GM21381 (cell line): ENCODE data around the gene MARVELD2.
A peak's percentile ranks its signal among the peaks of the same experiment; 100 is the strongest.
"Not testable (repeated sequence)": the region's sequence is repeated elsewhere in the genome, so short reads cannot be mapped to it uniquely, and the experiment has no call there.

Source experiments
- ATAC-seq: cut with Tn5 transposase; IDR thresholded peaks from one replicate; pipeline ENCODE4 v1.9.1; 2021; ENCODE audit warnings: mild to moderate bottlenecking, moderate library complexity; ENCODE audit not compliant: unreplicated experiment

The MARVELD2 gene, protein sequence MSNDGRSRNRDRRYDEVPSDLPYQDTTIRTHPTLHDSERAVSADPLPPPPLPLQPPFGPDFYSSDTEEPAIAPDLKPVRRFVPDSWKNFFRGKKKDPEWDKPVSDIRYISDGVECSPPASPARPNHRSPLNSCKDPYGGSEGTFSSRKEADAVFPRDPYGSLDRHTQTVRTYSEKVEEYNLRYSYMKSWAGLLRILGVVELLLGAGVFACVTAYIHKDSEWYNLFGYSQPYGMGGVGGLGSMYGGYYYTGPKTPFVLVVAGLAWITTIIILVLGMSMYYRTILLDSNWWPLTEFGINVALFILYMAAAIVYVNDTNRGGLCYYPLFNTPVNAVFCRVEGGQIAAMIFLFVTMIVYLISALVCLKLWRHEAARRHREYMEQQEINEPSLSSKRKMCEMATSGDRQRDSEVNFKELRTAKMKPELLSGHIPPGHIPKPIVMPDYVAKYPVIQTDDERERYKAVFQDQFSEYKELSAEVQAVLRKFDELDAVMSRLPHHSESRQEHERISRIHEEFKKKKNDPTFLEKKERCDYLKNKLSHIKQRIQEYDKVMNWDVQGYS

DNA sequence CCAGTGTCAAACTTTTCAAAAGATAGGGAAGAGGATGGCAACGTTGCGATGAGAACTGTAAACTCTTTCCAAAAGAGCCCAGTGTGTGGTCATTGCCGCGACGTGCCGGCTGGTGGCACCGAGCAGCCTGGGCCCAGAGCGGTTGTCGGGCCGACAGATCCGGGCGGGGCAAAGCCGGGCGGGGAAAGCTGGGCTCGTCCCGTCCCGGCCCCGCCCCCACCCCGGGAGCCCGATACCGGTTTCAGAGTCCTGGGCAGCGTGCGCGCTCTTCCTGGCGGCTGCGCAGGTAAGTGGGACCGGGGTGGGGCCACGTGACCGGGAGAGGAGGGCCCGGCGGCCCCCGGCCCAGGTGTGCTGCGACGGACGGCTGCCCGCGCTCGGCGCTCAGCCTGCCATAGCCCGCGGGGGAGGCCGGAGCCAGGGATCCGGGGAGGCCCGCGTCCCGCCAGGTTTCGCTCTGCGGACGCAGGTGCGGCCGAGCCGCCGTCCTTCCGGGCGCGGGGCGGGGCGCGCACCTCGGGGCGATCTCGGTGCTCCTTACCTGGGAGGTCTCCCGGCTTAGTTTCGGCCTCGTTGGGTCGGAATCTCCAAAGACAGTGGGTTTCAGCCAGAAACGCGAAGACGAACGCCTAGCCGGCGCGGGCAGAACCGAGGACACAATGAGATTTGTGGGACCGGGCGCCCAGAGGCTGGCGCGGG is at the start of gene MARVELD2:
TSS of gene MARVELD2 (plus strand) at position 232 of the 699 bp plus-strand sequence. CDS start 4,270 bp downstream, outside the sequence.
- peak; percentile 80 for ATAC-seq

DNA sequence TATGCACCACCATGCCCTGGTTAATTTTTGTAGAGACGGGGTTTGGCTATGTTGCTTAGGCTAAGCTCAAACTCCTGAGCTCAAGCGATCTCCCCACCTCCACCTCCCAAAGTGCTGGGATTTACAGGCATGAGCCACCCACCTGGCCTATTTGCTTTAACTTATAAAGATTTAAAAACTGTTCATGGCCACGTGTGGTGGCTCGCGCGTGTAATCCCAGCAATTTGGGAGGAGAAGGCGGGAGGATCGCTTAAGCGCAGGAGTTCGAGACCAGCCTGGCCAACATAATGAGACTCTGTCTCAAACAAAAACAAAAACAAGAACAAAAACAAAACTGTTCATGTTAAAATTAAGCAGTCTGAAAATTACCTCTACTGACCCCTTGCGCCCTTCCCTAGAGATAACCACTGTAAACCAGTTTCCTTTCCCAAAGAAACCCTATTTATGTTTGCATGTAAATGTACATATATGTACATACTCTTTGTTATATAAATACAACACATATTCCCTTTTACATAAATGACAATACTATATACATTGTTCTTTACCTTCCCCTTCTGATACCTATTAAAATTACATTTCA is 47.1 kb upstream of the MARVELD2 start:
- ATAC-seq: no peak

DNA sequence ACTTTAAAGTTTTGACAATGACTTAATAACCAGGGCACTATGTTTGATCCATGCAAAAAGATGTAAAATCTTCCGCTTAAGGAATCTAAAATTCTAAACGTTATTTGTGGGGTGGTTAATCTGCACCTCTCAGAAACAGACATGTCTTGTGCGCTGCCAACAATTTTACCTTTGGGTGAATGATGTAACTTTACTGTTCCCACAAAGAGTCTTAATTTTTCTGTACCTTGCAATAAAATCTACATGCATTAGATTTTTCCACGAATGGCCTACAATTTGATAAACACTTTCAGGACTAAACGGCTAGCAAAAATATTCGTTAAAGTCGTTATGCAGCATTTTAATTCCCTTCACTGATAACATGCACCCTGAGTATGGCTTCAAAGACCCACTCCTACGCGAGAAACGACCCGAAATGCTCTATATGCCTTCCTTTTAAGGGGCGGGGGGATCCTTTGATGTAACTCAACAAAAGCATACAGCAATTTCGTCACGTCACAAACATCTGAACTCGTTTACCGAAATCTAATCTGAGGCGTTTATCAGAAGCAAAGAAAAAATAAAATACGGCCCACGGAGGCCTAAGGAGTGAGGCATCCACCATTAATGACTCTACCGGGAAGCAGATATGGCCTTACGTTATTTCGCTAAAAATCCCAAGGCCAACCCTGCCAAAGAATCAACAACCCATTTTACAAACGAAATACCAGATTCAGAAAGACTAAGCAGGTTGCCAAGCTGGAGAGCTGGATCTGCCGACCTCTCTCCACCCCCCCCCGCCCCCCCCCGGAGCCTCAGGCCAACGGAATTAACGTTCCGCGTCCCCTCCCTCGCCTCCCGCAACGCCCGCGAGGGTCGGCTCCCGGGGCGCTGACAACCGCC is 46.2 kb upstream of the MARVELD2 start:
- no peak for ATAC-seq

DNA sequence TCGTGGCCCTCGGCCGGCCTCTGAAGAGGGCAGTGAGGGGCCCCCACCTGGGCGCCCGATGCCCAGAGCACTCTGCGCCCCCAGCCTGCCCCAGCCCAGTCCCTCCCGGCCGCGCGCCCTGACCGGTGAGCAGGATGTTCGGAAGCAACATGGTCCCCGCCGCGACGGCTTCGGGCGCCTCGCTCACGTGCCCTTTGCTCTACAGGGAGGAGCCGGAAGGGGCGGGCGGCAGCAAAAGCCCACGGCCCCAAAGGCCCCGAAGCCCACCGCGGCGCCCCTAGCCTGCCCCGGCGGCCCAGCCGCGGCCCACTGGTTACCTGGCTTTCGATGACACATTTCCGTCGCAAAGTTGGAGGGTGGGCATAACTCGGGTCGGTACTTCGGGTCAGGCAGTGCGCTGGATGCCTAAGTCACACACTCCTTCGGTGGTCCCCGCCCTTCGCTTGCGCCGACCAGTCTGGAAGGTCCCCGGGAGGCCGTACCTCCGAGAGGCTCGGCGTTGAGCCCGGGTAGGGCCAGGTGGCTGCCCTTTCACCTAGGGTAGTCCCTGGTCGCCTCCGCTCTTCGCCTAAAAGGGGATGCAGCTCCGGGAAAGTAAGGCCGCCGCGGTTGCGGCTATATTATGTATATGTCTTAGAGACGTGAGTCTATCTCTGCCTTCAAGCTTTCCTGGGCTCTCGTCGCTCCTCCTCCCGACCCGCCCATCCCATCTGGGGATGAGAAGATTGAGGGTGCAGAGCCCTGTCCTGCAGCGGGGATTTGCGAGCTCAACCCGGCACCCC is 45.4 kb upstream of the MARVELD2 start, which contains the start of the genes AK6, RAD17 and TAF9:
TSS of gene AK6 (minus strand) at position 181 of the 782 bp plus-strand sequence. CDS start at position 151, 30 bp downstream.
TSS of gene RAD17 (plus strand) at position 479 of the 782 bp plus-strand sequence. CDS start 2,391 bp downstream, outside the sequence.
TSS of gene TAF9 (minus strand) at position 181 of the 782 bp plus-strand sequence. CDS start 3,783 bp downstream, outside the sequence.
- peak; percentile 93 for ATAC-seq

DNA sequence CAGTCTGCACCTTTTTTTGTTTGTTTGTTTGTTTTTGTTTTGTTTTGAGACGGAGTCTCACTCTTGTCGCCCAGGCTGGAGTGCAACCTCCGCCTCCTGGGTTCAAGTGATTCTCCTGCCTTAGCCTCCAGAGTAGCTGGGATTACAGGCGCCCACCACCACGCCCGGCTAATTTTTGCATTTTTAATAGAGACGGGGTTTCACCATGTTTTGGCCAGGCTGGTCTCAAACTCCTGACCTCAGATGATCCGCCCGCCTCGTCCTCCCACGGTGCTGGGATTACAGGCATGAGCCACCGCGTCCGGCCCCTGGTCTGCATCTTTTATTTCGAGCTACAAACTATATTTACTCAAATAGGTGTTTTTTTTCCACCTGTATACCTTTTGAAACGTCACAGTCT is 44.6 kb upstream of the MARVELD2 start:
- ATAC-seq: not testable (repeated sequence)

DNA sequence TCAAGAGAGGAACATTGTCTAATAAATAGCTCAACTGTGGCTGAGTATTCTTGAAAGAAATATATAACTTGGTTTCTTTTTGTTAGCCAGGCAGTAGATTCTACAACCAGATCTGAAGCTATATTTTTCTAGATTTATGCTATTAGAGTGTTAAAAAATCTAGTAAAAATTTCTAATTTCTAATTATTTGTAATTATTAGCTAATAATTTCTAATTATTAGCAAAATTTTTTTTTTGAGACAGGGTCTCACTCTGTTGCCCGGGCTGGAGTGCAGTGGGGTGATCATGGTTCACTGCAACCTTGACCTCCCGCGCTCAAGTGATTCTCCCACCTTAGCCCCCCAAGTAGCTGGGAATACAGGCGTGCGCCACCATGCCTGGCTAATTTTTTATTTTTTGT is 42.5 kb upstream of the MARVELD2 start:
- no peak for ATAC-seq

DNA sequence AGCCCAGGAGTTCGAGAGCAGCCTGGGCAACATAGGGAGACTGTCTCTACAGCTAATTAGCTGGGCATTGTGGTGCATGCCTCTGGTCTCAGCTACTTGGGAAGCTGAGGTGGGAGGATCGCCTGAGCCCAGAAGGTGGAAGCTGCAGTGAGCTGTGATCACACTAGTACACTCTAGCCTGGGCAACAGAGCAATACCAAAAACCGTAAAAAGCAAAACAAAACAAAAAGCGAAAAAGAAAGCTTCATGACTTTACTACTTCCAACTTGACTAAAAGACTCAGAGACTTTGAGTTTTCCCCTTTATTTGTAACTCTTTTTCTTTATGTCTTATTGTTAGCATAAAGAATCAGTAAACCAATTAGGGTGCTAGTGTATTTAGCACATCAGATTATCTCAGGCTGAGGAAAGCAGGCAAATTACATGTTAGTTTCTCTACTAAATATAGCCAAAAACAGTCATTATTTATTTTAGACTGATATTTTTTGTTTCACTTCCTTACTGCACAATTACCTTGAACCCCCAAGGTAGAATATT is 39.9 kb upstream of the MARVELD2 start:
- peak; percentile 61 for ATAC-seq

DNA sequence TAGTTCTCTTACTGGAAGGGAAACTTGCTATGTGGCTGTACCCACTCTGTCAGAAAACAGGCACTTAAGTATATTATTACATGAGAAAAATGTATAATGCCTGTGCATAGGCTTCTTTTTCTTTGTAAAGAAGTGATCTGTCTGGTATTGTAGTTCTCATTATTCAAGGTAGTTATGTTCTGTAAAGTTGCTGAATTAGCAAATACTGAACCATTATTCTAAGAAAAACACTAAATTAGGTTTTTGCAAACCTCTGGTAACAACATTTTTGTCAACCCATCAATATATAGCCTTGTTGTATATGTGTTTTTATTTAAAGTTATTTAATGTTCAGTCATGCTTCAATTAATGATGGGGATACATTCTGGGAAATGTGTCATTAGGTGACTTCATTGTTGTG is 36.5 kb upstream of the MARVELD2 start:
- ATAC-seq: no peak

DNA sequence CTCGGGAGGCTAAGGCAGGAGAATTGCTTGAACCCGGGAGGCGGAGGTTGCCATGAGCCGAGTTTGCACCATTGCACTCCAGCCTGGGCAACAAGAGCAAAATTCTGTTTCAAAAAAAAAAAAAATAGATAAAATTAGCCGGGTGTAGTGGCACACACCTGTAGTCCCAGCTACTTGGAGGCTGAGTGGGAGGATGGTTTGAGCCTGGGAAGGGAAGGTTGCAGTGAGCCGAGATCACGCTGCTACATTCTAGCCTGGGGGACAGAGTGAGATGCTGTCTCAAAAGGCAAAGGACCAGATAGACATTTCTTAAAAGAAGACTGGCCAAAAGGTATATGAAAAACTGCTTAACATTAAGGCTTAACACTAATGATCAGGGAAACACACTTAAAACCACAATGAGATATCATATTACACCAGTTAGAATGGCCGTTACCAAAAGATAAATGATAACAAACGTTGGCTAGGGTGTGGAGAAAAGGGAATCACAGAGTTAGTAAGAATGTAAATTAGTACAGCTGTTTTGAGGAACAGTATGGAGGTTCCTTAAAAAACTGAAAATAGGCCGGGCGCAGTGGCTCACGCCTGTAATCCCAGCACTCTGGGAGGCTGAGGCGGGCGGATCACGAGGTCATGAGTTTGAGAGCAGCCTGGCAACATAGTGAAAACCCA is 10.1 kb upstream of the MARVELD2 start:
- ATAC-seq: no peak

DNA sequence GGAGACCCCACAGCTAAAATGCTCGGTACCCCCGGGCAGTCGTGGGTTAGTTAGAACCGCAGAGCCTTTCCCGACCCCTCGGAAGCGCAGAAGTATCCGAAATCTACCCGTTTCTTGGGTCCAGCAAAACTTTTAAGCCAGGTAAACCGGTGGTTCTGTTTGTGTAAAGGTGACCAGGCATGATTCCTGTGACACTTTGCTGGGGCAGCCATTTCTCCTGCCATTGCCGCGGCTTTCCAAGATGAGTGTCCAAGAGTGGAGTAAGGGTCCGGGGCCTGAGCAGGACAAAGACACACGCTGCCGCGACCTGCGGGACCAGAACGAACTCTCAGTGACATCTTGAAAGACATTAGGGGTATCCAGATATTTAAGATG is 655 bp downstream of the MARVELD2 start:
- no peak for ATAC-seq

DNA sequence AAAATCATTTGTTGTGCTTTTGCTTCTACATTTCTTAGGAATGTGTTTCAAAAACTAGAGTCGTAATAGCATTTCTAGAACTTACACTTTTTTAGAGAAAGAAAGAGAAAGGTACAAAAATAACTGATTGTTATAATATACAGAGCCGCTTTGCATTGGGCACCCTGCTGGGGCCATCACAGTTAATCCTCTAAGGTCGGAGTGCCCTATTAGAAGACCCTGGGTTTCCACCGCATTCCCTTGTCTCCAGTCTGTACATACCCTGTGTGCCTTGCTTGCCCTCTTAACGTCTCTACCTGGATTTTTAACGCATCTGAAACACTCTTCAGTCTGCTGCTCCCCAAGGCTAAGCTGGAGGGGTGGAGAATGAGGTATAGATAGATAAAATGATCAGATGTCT is 1.3 kb downstream of the MARVELD2 start:
- ATAC-seq: no peak

DNA sequence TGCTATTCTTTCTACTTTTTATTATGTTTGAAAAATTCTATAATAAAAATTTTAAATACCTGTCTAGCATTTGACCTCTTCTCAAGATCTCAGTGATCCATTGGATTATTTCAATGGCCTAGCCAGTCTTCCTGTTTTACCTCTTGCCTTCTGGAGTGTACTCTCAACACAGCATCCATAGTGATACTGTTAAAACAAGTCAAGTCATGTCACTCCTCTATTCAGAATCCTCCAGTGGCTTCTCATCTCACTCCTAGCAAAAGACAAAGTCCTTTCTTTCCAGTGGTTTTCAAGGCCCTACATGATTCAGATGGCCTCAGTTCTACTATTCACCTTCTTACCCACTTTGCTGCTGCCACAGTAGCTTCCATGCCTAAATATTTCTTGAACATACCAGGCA is 1.8 kb downstream of the MARVELD2 start:
- ATAC-seq: no peak

DNA sequence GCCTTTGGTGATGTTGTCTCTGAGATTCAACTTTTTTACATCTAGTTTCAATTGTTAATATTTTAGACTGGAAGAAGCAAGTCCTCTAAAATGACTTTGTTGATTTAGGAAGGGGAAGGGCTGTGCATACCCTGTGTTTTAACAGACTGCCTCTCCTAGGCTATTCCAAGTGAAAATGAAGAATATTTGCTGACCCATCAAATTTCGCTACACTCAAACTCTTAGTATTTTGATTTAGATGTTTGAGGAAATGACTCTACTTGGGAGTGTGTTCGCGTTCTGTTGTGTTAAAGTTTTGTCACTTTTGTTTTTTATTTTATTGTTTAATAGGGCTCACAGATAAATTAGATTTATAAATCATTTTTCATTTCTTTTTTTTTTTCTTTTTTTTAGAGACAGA is 3.6 kb downstream of the MARVELD2 start:
- no peak for ATAC-seq

DNA sequence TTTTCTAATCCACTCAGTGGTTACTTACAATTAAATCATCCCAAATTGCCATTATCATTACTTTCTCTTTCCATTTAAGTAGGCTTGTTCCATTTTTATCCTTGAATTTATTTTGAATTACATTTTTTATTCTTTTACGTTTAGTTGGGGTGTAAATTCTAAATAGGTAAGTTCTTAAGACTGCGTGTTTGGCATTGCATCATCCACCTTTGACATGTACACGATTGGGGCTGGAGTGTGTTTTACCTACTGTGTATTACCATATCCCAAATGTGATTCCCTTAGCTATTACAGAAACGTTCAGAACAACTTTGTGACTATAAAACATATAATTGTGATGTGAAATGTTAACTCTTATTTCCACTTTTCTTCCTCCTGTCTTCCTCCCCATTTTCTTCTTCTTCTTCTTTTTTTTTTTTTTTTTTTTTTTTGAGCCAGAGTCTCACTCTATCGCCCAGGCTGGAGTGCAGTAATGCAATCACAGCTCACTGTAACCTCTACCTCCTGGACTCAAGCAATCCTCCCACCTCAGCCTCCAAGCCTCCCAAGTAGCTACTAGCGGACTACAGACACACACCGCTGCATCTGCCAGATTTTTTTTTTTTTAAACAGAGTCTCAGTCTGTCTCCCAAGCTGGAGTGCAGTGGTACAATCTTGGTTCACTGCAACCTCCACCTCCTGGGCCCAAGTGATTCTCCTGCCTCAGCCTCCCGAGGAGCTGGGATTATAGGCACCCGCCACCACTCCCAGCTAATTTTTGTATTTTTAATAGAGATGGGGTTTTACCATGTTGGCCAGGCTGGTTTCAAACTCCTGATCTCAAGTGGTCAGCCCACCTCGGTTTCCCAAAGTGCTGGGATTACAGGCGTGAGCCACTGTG is 16.7 kb downstream of the MARVELD2 start:
- ATAC-seq: peak; percentile 7

DNA sequence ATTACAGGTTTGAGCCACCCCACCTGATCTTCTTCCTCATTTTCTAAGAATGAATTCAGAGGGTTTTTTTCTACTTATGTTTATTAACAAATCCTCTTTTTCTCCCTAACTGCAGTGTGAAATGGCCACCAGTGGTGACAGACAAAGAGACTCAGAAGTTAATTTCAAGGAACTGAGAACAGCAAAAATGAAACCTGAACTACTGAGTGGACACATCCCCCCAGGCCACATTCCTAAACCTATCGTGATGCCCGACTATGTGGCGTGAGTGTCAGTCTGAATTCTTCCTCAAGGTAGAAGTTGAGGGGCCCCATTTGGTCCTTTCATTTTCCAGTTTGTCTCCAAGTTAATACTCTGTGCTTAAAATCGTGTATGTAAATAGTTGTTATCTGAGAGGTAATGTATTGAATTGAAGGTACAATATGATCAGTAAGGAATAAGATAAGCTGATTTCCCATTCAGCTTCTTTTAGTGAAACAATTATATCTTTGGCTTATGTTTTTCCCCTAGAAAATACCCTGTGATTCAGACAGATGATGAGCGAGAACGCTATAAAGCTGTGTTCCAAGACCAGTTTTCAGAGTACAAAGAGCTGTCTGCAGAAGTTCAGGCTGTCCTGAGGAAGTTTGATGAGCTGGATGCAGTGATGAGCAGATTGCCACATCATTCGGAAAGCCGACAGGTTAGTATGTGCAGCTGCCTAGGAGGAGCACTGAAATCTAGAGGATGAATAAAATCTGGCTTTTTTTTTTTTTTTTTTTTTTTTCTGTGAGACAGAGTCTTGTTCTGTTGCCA is 17.7 kb downstream of the MARVELD2 start:
- ATAC-seq: peak; percentile 54

DNA sequence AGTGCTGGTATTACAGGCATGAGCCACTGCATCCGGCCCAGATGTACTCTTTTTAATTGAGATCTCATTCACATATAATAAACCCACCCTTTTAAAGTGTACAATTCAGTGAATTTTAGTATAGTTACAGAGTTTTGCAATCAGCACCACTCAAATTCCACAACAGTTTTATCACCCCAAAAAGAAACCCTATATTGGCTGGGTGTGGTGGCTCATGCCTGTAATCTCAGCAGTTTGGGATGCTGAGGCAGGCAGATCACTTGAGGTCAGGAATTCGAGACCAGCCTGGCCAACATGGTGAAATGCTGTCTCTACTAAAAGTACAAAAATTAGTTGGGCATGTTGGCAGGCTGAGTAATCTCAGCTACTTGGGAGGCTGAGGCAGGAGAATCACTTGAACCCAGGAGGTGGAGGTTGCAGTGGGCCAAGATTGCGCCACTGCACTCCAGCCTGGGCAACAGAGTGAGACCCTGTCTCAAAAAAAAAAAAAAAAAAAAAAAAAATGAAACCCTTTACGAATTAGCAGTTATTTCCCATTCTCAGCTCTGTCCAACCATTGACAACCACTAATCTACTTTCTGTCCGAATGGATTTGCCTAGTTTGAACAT is 20.5 kb downstream of the MARVELD2 start:
- ATAC-seq: not testable (repeated sequence)
